ENCODE measurements around the gene MAP1S. TPM values are rescaled to one million over a fixed set of nuclear protein-coding genes. Genes with fewer than 3 reads are reported as not detected.

The MAP1S gene
- total RNA-seq, 4 donors from 2014 or later: 16.8 to 42.5 (median 26.4) TPM

GRCh38 chr19:17677002-17677401 lies 42.3 kb upstream of the MAP1S start:
- TF ChIP-seq POLR2A (IDR thresholded peaks at IDR 0.05) (no peak), CTCF (IDR thresholded peaks at IDR 0.05) (no peak), EP300 (IDR thresholded peaks at IDR 0.05) (no peak), POLR2AphosphoS5 (IDR thresholded peaks at IDR 0.05) (no peak)
- no peaks in the 10 kb centered on the region for H3K36me3 ChIP-seq
- H3K9me3 ChIP-seq: no peaks in the 10 kb centered on the region
- WGBS: 76% methylated on average over 2 of the region's 2 CpGs
- peaks cover 13% of the 10 kb centered on the region for H3K4me1 ChIP-seq
- no peak overlapping the region for H3K27ac ChIP-seq
- H3K4me3 ChIP-seq: no peak overlapping the region
- peaks cover 38% of the 10 kb centered on the region for H3K27me3 ChIP-seq
- DNase-seq (ENCODE audit: low spot score in 2 of 2): no peak

GRCh38 chr19:17678836-17679235 lies 40.4 kb upstream of the MAP1S start:
- Histone ChIP-seq H3K4me1 (peaks cover 13% of the 10 kb centered on the region), H3K27me3 (peaks cover 49% of the 10 kb centered on the region), H3K27ac (no peak overlapping the region), H3K9me3 (no peaks in the 10 kb centered on the region), H3K4me3 (no peak overlapping the region), H3K36me3 (no peaks in the 10 kb centered on the region)
- TF ChIP-seq POLR2AphosphoS5 (IDR thresholded peaks at IDR 0.05) (no peak), CTCF (IDR thresholded peaks at IDR 0.05) (no peak), POLR2A (IDR thresholded peaks at IDR 0.05) (no peak), EP300 (IDR thresholded peaks at IDR 0.05) (no peak)
- DNase-seq (ENCODE audit: low spot score in 2 of 2): no peak
- WGBS: 81% methylated on average over 4 of the region's 4 CpGs

- H3K4me1 ChIP-seq: peaks cover 13% of the 10 kb centered on the region
- no peak for DNase-seq (ENCODE audit: low spot score in 2 of 2)
- peak overlapping the region; percentile 28 for H3K4me3 ChIP-seq
- no peak for TF ChIP-seq EP300 (IDR thresholded peaks at IDR 0.05)
- TF ChIP-seq CTCF (IDR thresholded peaks at IDR 0.05): no peak
- TF ChIP-seq POLR2A (IDR thresholded peaks at IDR 0.05): no peak
- no peak for TF ChIP-seq POLR2AphosphoS5 (IDR thresholded peaks at IDR 0.05)
- H3K27me3 ChIP-seq: peaks cover 57% of the 10 kb centered on the region
- no peak overlapping the region for H3K27ac ChIP-seq
- H3K36me3 ChIP-seq: no peaks in the 10 kb centered on the region
- WGBS: 9% methylated on average over 12 of the region's 14 CpGs
- H3K9me3 ChIP-seq: no peaks in the 10 kb centered on the region
These were observed 39.6 kb upstream of the MAP1S start for GRCh38 chr19:17679526-17680229.

GRCh38 chr19:17680230-17680722 lies 39.0 kb upstream of the MAP1S start:
- peak in 2 of 3 donors; percentile 42 to 47 for TF ChIP-seq POLR2AphosphoS5 (IDR thresholded peaks at IDR 0.05)
- no peak for TF ChIP-seq CTCF (IDR thresholded peaks at IDR 0.05)
- no peaks in the 10 kb centered on the region for H3K9me3 ChIP-seq
- 4% methylated on average over 17 of the region's 38 CpGs for WGBS
- H3K36me3 ChIP-seq: no peaks in the 10 kb centered on the region
- peaks cover 13% of the 10 kb centered on the region for H3K4me1 ChIP-seq
- peaks cover 62% of the 10 kb centered on the region for H3K27me3 ChIP-seq
- H3K4me3 ChIP-seq: peak overlapping the region; percentile 28
- DNase-seq (ENCODE audit: low spot score in 2 of 2): peak in 1 of 2 donors; percentile 82
- H3K27ac ChIP-seq: no peak overlapping the region

- DNase-seq (ENCODE audit: low spot score in 2 of 2): no peak
- Histone ChIP-seq H3K27me3 (peaks cover 70% of the 10 kb centered on the region), H3K27ac (no peak overlapping the region), H3K4me1 (peaks cover 22% of the 10 kb centered on the region), H3K4me3 (no peak overlapping the region), H3K36me3 (no peaks in the 10 kb centered on the region), H3K9me3 (no peaks in the 10 kb centered on the region)
- TF ChIP-seq CTCF (IDR thresholded peaks at IDR 0.05) (no peak), POLR2A (IDR thresholded peaks at IDR 0.05) (no peak), EP300 (IDR thresholded peaks at IDR 0.05) (no peak), POLR2AphosphoS5 (IDR thresholded peaks at IDR 0.05) (no peak)
- 49% methylated on average over 25 of the region's 25 CpGs for WGBS
These were observed 37.7 kb upstream of the MAP1S start for GRCh38 chr19:17681505-17682125.
